Naive thymus-derived CD4-positive, alpha-beta T cell (primary cell): ENCODE measurements around the gene MICAL2. TPM values are rescaled to one million over a fixed set of nuclear protein-coding genes. Genes with fewer than 3 reads are reported as not detected.

ENCODE experiments used
- ATAC-seq: fragments of 150-1000 bp; cut with Tn5 transposase; 2 replicates; pipeline ENCODE4 v1.10.0; 2021; ENCODE audit warnings: mild to moderate bottlenecking, moderate library complexity
- CTCF ChIA-PET: fragments of 350-600 bp; sonication (Branson Sonifier 250); formaldehyde crosslinking; loops from one replicate; lab custom pipeline; 2021; ENCODE audit warnings: antibody characterized with exemption; lab: Charles Lee
- POLR2A ChIA-PET: fragments of 350-600 bp; sonication (Branson Sonifier 250); formaldehyde crosslinking; loops from one replicate; lab custom pipeline; 2021; ENCODE audit warnings: antibody characterized with exemption, inconsistent platforms; lab: Charles Lee
- DNase-seq, 9 donors: peaks; one replicate each; pipeline versions ENCODE4 v3.0.0 to v3.0.0-alpha.2; 2020 to 2022; ENCODE audit warnings: mixed read lengths in 1 of 9
- H3K27ac ChIP-seq: one replicate; pipeline ENCODE4 v1.7.0; 2013; ENCODE audit warnings: mild to moderate bottlenecking, low read depth, low read length, moderate library complexity
- H3K27me3 ChIP-seq, 2 donors: one replicate each; pipeline ENCODE4 v1.7.0; 2013; ENCODE audit warnings: low read length in 2 of 2, mild to moderate bottlenecking in 2 of 2, moderate library complexity in 2 of 2; ENCODE audit not compliant: control insufficient read depth in 2 of 2, insufficient read depth in 2 of 2
- H3K36me3 ChIP-seq, 3 experiments: 1 replicate in 2 of 3; 2 replicates in 1 of 3; pipeline ENCODE4 v1.7.0; 2013; ENCODE audit warnings: low read length in 3 of 3, mild to moderate bottlenecking in 3 of 3, moderate library complexity in 1 of 3; ENCODE audit not compliant: insufficient read depth in 3 of 3, control insufficient read depth in 2 of 3
- H3K4me1 ChIP-seq, 2 donors: one replicate each; pipeline ENCODE4 v1.7.0; 2013; ENCODE audit warnings: low read length in 2 of 2, mild to moderate bottlenecking in 2 of 2, moderate library complexity in 1 of 2; ENCODE audit not compliant: control insufficient read depth in 2 of 2, insufficient read depth in 2 of 2
- H3K4me3 ChIP-seq: 2 replicates; pipeline ENCODE4 v1.7.0; 2013; ENCODE audit warnings: mild to moderate bottlenecking, low read length
- H3K9me3 ChIP-seq, 3 experiments: 1 replicate in 2 of 3; 2 replicates in 1 of 3; pipeline ENCODE4 v1.7.0; 2013; ENCODE audit warnings: low read length in 3 of 3; ENCODE audit not compliant: control insufficient read depth in 2 of 3
- H3K27ac Mint-ChIP-seq, 9 donors: one replicate each; pipeline ENCODE4 v1.8.0; 2020 to 2022; ENCODE audit warnings: mixed read lengths in 9 of 9, mild to moderate bottlenecking in 8 of 9, moderate library complexity in 5 of 9, inconsistent platforms in 2 of 9
- H3K27me3 Mint-ChIP-seq, 5 donors: one replicate each; pipeline ENCODE4 v1.8.0; 2021 to 2022; ENCODE audit warnings: mixed read lengths in 5 of 5, mild to moderate bottlenecking in 1 of 5
- H3K36me3 Mint-ChIP-seq, 5 donors: one replicate each; pipeline ENCODE4 v1.8.0; 2020 to 2022; ENCODE audit warnings: mixed read lengths in 5 of 5, mild to moderate bottlenecking in 3 of 5, inconsistent platforms in 1 of 5
- H3K4me1 Mint-ChIP-seq, 7 donors: one replicate each; pipeline ENCODE4 v1.8.0; 2020 to 2022; ENCODE audit warnings: mixed read lengths in 7 of 7, mild to moderate bottlenecking in 3 of 7, inconsistent platforms in 1 of 7
- H3K4me3 Mint-ChIP-seq, 10 donors: one replicate each; pipeline ENCODE4 v1.8.0; 2020 to 2022; ENCODE audit warnings: mild to moderate bottlenecking in 10 of 10, mixed read lengths in 10 of 10, moderate library complexity in 6 of 10, inconsistent platforms in 2 of 10
- H3K9me3 Mint-ChIP-seq, 11 donors: one replicate each; pipeline ENCODE4 v1.8.0; 2020 to 2022; ENCODE audit warnings: mixed read lengths in 11 of 11, mild to moderate bottlenecking in 4 of 11, inconsistent platforms in 1 of 11, moderate library complexity in 1 of 11
- intact Hi-C, 2 donors: fragments of 100-400 bp; cut with micrococcal nuclease; formaldehyde crosslinking; loops; one replicate each; pipeline ENCODE4 v1.15.1; 2023
- polyA plus RNA-seq, 2 donors: library from polyadenylated mRNA; unstranded; fragments of 300-500 nt; fragmentation: Illumina TruSeq; gene quantifications; one replicate each; pipeline ENCODE4 v1.2.3, GENCODE V29; 2021
- total RNA-seq, 6 experiments: library from RNA in 5 of 6; stranded (reverse) in 5 of 6; gene quantifications; 1 replicate in 5 of 6; 2 replicates in 1 of 6; pipeline ENCODE4 v1.2.3 and lab custom pipeline; 2021 to 2026

Gene MICAL2
- total and polyA plus RNA-seq, 7 experiments from 2014 or later = 1.1 to 112 (median 7.6) TPM

DNA sequence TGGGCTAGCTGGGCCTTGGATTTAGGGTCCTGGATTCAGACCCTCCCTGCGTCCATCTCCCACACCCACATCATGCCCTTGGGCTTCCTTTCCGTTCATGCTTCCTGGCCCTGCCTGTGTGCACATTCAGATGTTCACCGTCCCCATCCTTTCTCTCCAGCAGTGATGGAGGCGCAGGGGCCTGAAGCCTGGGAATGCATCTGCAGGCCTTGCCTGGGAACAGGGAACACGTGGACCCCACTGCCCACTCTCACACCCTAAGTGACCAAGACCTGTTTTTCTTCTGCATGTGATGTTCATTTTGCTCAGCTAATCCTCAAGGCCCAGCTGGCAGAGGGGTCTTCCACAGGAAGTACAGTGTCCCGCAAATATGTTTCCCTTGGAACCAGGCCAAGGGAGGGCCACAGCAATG, 175.4 kb downstream of the MICAL2 start:
- Mint-ChIP-seq H3K4me3 (no peak overlapping the region), H3K9me3 (no peaks in the 10 kb centered on the region), H3K27ac (no peak overlapping the region), H3K4me1 (peaks cover 5 to 13% (median 11%) of the 10 kb centered on the region in 7 donors), H3K27me3 (no peaks in the 10 kb centered on the region), H3K36me3 (no peaks in the 10 kb centered on the region)
- no peak for ATAC-seq
- Histone ChIP-seq H3K27ac (no peak overlapping the region), H3K36me3 (no peaks in the 10 kb centered on the region), H3K4me1 (peaks cover 5 to 6% of the 10 kb centered on the region in 2 donors), H3K9me3 (no peaks in the 10 kb centered on the region), H3K27me3 (no peaks in the 10 kb centered on the region), H3K4me3 (no peak overlapping the region)
- intact Hi-C loops = no loop called here
- peak in 1 of 9 donors; percentile 7 for DNase-seq
- ChIA-PET POLR2A (no interaction called here), CTCF (interaction anchor here (0.6 to 15.1 kb wide), 4 partner anchors 135 to 717 kb away, joined by 3 to 259 read pairs (median 4); no protein-coding TSS in a partner anchor)

DNA sequence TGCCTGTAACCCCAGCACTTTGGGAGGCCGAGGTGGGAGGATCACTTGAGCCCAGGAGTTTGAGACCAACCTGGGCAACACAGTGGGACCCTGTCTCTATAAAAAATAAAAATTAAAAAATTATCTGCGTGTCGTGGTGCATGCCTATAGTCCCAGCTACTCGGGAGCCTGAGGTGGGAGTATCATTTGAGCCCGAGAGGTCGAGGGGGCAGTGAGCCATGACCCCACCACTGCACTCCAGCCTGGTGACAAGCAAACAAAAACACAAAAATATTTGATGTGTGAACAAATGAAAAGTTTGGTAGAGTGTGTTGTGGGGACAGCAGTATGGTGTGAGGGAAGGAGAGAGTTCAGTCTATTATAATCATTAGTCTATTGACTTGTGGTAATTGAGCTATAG, 176.2 kb downstream of the MICAL2 start:
- H3K4me1 Mint-ChIP-seq = peaks cover 5 to 17% (median 13%) of the 10 kb centered on the region in 7 donors
- H3K27ac Mint-ChIP-seq = no peak overlapping the region
- ChIA-PET POLR2A (interaction anchor here (0.6 kb wide), 1 partner anchor 19 kb away, joined by 4 read pairs; no protein-coding TSS in a partner anchor), CTCF (interaction anchor here (0.9 to 15.1 kb wide), 3 partner anchors 237 to 605 kb away, joined by 3 to 259 read pairs (median 4); no protein-coding TSS in a partner anchor)
- intact Hi-C loops = no loop called here
- Histone ChIP-seq H3K4me3 (no peak overlapping the region), H3K9me3 (no peaks in the 10 kb centered on the region), H3K4me1 (peaks cover 5 to 6% of the 10 kb centered on the region in 2 donors), H3K27me3 (no peaks in the 10 kb centered on the region), H3K36me3 (no peaks in the 10 kb centered on the region), H3K27ac (no peak overlapping the region)
- DNase-seq = peak in 1 of 9 donors; percentile 8
- no peak overlapping the region for H3K4me3 Mint-ChIP-seq
- no peaks in the 10 kb centered on the region for H3K36me3 Mint-ChIP-seq
- no peaks in the 10 kb centered on the region for H3K9me3 Mint-ChIP-seq
- no peak for ATAC-seq
- H3K27me3 Mint-ChIP-seq = no peaks in the 10 kb centered on the region

DNA sequence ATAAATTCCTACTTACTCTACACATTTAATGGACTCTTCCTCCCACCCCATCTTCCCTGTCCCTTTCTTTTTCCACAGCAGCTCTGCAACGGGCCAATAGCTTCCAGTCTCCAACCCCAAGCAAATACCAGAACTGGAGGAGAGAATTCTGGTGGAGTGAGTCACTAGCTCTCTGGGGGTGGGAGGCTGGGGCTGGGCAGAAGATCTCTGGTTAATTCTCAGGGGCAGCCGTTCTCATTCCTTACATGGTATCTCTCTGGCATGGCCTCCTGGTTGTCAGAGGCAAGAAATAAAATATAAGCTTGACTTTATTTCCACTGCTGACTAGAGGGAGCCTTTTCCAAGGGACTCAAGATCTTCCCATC, 176.6 kb downstream of the MICAL2 start:
- Histone ChIP-seq H3K9me3 (no peaks in the 10 kb centered on the region), H3K27me3 (no peaks in the 10 kb centered on the region), H3K4me3 (no peak overlapping the region), H3K4me1 (peaks cover 5 to 6% of the 10 kb centered on the region in 2 donors), H3K27ac (no peak overlapping the region), H3K36me3 (no peaks in the 10 kb centered on the region)
- H3K4me3 Mint-ChIP-seq = no peak overlapping the region
- ATAC-seq (no peak), DNase-seq (no peak)
- H3K27ac Mint-ChIP-seq = no peak overlapping the region
- CTCF ChIA-PET = interaction anchor here (0.9 to 15.1 kb wide), 4 partner anchors 238 to 605 kb away, joined by 3 to 259 read pairs (median 4); no protein-coding TSS in a partner anchor
- no peaks in the 10 kb centered on the region for H3K27me3 Mint-ChIP-seq
- intact Hi-C loops = no loop called here
- no peaks in the 10 kb centered on the region for H3K36me3 Mint-ChIP-seq
- POLR2A ChIA-PET = interaction anchor here (0.6 kb wide), 1 partner anchor 19 kb away, joined by 4 read pairs; no protein-coding TSS in a partner anchor
- H3K4me1 Mint-ChIP-seq = peaks cover 5 to 16% (median 14%) of the 10 kb centered on the region in 7 donors
- H3K9me3 Mint-ChIP-seq = no peaks in the 10 kb centered on the region

DNA sequence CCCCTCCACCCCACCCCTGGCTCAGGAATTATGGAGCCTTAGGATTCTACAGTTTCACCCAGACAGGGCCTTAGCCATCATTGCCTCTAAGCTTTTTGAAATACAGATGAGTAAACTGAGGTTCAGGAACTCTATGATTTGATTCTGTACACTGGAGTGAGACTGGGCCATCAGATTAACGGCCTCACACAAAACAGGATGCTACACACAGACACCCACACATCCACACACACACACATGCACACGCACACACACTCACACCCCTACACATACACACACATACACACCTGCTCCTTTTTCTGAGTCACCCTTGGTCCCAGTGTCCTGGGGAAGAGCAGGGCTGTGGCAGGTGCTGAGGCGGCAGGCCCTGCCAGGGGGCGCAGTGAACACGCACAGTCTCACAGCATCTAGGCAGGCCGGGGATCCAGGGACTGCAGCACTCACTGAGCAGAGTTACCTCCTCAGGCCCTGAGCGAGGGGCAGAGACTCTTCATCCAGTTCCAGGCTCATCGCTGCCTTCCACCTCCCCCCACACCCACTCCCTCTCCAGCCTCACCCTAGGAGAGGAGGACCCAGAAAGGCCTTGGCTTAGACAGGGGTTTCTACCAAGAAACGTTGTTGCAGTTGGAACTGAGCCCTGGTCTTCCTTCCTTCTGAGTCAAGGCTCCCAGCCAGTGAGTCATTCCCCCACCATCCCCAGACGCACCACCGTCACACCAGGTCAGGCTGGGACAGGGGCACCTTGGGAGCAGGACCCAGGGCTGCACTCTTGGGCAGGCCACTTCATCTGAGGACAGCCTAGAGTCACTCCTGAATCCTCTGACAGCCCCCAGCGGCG, 177.2 kb downstream of the MICAL2 start:
- no peak for ATAC-seq
- peak in 1 of 9 donors; percentile 17 for DNase-seq
- no peak overlapping the region for H3K27ac Mint-ChIP-seq
- peaks cover 5 to 19% (median 14%) of the 10 kb centered on the region in 7 donors for H3K4me1 Mint-ChIP-seq
- Histone ChIP-seq H3K4me1 (peaks cover 5 to 6% of the 10 kb centered on the region in 2 donors), H3K36me3 (no peaks in the 10 kb centered on the region), H3K9me3 (no peaks in the 10 kb centered on the region), H3K27ac (no peak overlapping the region), H3K4me3 (no peak overlapping the region), H3K27me3 (no peaks in the 10 kb centered on the region)
- CTCF ChIA-PET = interaction anchor here (0.6 to 15.1 kb wide), 9 partner anchors 9 to 612 kb away, joined by 3 to 259 read pairs (median 4); no protein-coding TSS in a partner anchor
- H3K27me3 Mint-ChIP-seq = no peaks in the 10 kb centered on the region
- no peaks in the 10 kb centered on the region for H3K9me3 Mint-ChIP-seq
- H3K4me3 Mint-ChIP-seq = no peak overlapping the region
- POLR2A ChIA-PET = no interaction called here
- intact Hi-C loops = loop anchor here (1.0 kb wide), 2 partner anchors 601 to 607 kb away; no protein-coding TSS in a partner anchor
- no peaks in the 10 kb centered on the region for H3K36me3 Mint-ChIP-seq

DNA sequence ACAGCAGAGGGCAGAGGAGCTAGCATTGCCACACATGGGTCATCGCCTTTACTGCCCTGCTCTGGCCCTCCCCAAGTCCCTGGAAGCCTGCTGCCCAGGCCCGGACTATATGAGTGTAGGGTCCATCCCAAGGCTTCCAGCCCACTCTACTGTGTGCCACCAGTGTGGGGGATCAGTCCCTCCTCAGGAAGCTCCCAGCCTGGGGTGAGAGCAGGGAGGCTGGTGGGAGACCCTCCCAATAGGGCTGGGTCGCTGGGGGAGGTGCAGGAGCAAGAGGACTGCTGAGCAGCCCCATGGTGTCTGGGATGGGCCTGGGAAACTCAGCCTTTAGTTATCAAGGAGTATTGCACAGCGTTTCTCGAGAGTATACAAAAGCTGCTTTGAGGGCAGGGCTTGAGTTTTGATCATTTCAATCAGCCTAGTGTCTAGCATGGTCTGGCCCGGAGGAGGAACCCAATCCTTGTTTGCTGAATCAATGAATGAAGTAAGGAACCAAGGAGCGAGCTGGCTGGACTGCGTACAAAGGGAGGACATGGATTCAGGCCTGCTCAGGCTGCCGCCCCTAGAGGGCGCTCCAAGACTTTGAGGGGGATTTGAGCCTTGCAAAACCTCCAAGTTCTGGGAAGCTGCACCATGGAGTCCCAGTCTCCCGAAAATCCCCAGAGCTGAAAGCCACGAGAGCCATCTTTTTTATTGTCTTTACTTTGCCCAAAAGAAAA, 178.0 kb downstream of the MICAL2 start:
- Mint-ChIP-seq H3K4me1 (peaks cover 5 to 19% (median 14%) of the 10 kb centered on the region in 7 donors), H3K36me3 (no peaks in the 10 kb centered on the region), H3K4me3 (no peak overlapping the region), H3K27ac (no peak overlapping the region), H3K9me3 (no peaks in the 10 kb centered on the region), H3K27me3 (no peaks in the 10 kb centered on the region)
- Histone ChIP-seq H3K4me1 (peaks cover 5 to 6% of the 10 kb centered on the region in 2 donors), H3K9me3 (no peaks in the 10 kb centered on the region), H3K36me3 (no peaks in the 10 kb centered on the region), H3K4me3 (no peak overlapping the region), H3K27me3 (no peaks in the 10 kb centered on the region), H3K27ac (no peak overlapping the region)
- peak; percentile 50 for ATAC-seq
- intact Hi-C loops = loop anchor here (1.0 kb wide), 2 partner anchors 600 to 606 kb away; no protein-coding TSS in a partner anchor
- DNase-seq = peak in 6 of 9 donors; percentile 13 to 59 (median 30)
- ChIA-PET CTCF (interaction anchor here (0.6 to 15.1 kb wide), 12 partner anchors 8 to 612 kb away, joined by 3 to 259 read pairs (median 4); no protein-coding TSS in a partner anchor), POLR2A (interaction anchor here (1.5 kb wide), 1 partner anchor 600 kb away, joined by 4 read pairs; no protein-coding TSS in a partner anchor)
